MCF 10A (cell line): ENCODE data around the gene KRT6C. TPM values are rescaled to one million over a fixed set of nuclear protein-coding genes. Genes with fewer than 3 reads are reported as not detected.

ENCODE experiments used
- BruUV-seq: library from RNA; stranded (reverse); fragments of 400-500 nt; replicated peaks from 2 replicates; lab custom pipeline; 2021; lab: Mats Ljungman, UMichigan
- CTCF ChIA-PET: fragments of 300-600 bp; sonication (Branson Sonifier 250); formaldehyde crosslinking; extraction: SDS; loops from one replicate; lab custom pipeline; 2021; ENCODE audit warnings: antibody characterized with exemption, inconsistent platforms; lab: Yijun Ruan, JAX
- POLR2A ChIA-PET: fragments of 300-600, 350-650 bp; sonication (Branson Sonifier 250); formaldehyde crosslinking; extraction: SDS; loops from one replicate; lab custom pipeline; 2020; ENCODE audit warnings: antibody characterized with exemption, inconsistent platforms; lab: Yijun Ruan, JAX
- DNase-seq: peaks from one replicate; pipeline ENCODE4 v3.0.0-alpha.2; 2018; ENCODE audit not compliant: unreplicated experiment
- H3K27ac Mint-ChIP-seq: one replicate; pipeline ENCODE4 v1.8.0; 2022; ENCODE audit warnings: mild to moderate bottlenecking, low read depth, mixed read lengths; ENCODE audit not compliant: unreplicated experiment
- H3K27me3 Mint-ChIP-seq: one replicate; pipeline ENCODE4 v1.8.0; 2022; ENCODE audit warnings: mixed read lengths; ENCODE audit not compliant: insufficient read depth, unreplicated experiment
- H3K36me3 Mint-ChIP-seq: one replicate; pipeline ENCODE4 v1.8.0; 2022; ENCODE audit warnings: mild to moderate bottlenecking, moderate library complexity, mixed read lengths; ENCODE audit not compliant: insufficient read depth, unreplicated experiment
- H3K4me1 Mint-ChIP-seq: one replicate; pipeline ENCODE4 v1.8.0; 2022; ENCODE audit warnings: mixed read lengths; ENCODE audit not compliant: insufficient read depth, unreplicated experiment
- H3K4me3 Mint-ChIP-seq: one replicate; pipeline ENCODE4 v1.8.0; 2022; ENCODE audit warnings: mild to moderate bottlenecking, moderate library complexity, mixed read lengths; ENCODE audit not compliant: unreplicated experiment
- H3K9me3 Mint-ChIP-seq: one replicate; pipeline ENCODE4 v1.8.0; 2022; ENCODE audit warnings: mixed read lengths; ENCODE audit not compliant: unreplicated experiment
- CTCF ChIP-seq: fragments of 200-600 bp; IDR thresholded peaks from one replicate; pipeline ENCODE4 v1.8.0; 2022; ENCODE audit warnings: antibody characterized with exemption, mild to moderate bottlenecking; ENCODE audit not compliant: unreplicated experiment
- intact Hi-C: fragments of 100-400 bp; cut with micrococcal nuclease; formaldehyde crosslinking; loops from 2 replicates; pipeline ENCODE4 v1.14.1; 2022
- total RNA-seq: library from RNA; stranded (reverse); gene quantifications from 2 replicates; pipeline ENCODE4 v1.2.3, GENCODE V29; 2022

KRT6C gene
- total RNA-seq, 1 experiment from 2014 or later: 0.19 TPM

GRCh38 chr12:52439420-52439819, 34.2 kb downstream of the KRT6C start:
- no peak overlapping the region for H3K27ac Mint-ChIP-seq
- no peaks in the 10 kb centered on the region for H3K27me3 Mint-ChIP-seq
- no peak for DNase-seq
- BruUV-seq: no TSS peak
- CTCF ChIA-PET: no interaction called here
- H3K4me3 Mint-ChIP-seq: no peak overlapping the region
- H3K4me1 Mint-ChIP-seq: peaks cover 55% of the 10 kb centered on the region
- POLR2A ChIA-PET: interaction anchor here (0.9 to 1.0 kb wide), 2 partner anchors 39 to 72 kb away, joined by 3 read pairs; no protein-coding TSS in a partner anchor
- no peaks in the 10 kb centered on the region for H3K36me3 Mint-ChIP-seq
- no peak for TF ChIP-seq CTCF
- H3K9me3 Mint-ChIP-seq: no peaks in the 10 kb centered on the region
- intact Hi-C loops: no loop called here

GRCh38 chr12:52438305-52439301, 35.0 kb downstream of the KRT6C start:
- intact Hi-C loops: no loop called here
- no TSS peak for BruUV-seq
- Mint-ChIP-seq H3K36me3 (no peaks in the 10 kb centered on the region), H3K27me3 (no peaks in the 10 kb centered on the region), H3K27ac (no peak overlapping the region), H3K4me3 (no peak overlapping the region), H3K9me3 (no peaks in the 10 kb centered on the region), H3K4me1 (peaks cover 55% of the 10 kb centered on the region)
- TF ChIP-seq CTCF: no peak
- ChIA-PET POLR2A (interaction anchor here (1.0 kb wide), 1 partner anchor 39 kb away, joined by 3 read pairs; no protein-coding TSS in a partner anchor), CTCF (no interaction called here)
- DNase-seq: peak; percentile 43

- POLR2A ChIA-PET: no interaction called here
- intact Hi-C loops: no loop called here
- Mint-ChIP-seq H3K4me3 (no peak overlapping the region), H3K27ac (peak overlapping the region; percentile 33), H3K36me3 (no peaks in the 10 kb centered on the region), H3K27me3 (peaks cover 6% of the 10 kb centered on the region), H3K4me1 (peaks cover 45% of the 10 kb centered on the region), H3K9me3 (no peaks in the 10 kb centered on the region)
- TF ChIP-seq CTCF: no peak
- no TSS peak for BruUV-seq
- no peak for DNase-seq
- CTCF ChIA-PET: no interaction called here
Measured at GRCh38 chr12:52437508-52437907, 36.1 kb downstream of the KRT6C start.

GRCh38 chr12:52436828-52437474, 36.7 kb downstream of the KRT6C start:
- ChIA-PET CTCF (interaction anchor here (1.0 kb wide), 1 partner anchor 63 kb away, joined by 4 read pairs; no protein-coding TSS in a partner anchor), POLR2A (no interaction called here)
- TF ChIP-seq CTCF: no peak
- Mint-ChIP-seq H3K4me3 (no peak overlapping the region), H3K27me3 (peaks cover 10% of the 10 kb centered on the region), H3K4me1 (peaks cover 40% of the 10 kb centered on the region), H3K9me3 (no peaks in the 10 kb centered on the region), H3K27ac (peak overlapping the region; percentile 33), H3K36me3 (no peaks in the 10 kb centered on the region)
- intact Hi-C loops: no loop called here
- no TSS peak for BruUV-seq
- DNase-seq: no peak
